Cardiac fibroblast (primary cell): ENCODE measurements around the gene THOP1.

Experiments
- DNase-seq, 2 donors: peaks; one replicate each; pipeline versions ENCODE4 v3.0.0 to v3.0.0-alpha.2; 2010; ENCODE audit warnings: low read depth in 2 of 2
- H3K4me3 ChIP-seq, 2 donors: replicated peaks in 1 of 2; 1 replicate in 1 of 2; 2 replicates in 1 of 2; pipeline ENCODE4 v1.5.1; 2011; ENCODE audit warnings: low read depth in 2 of 2, low read length in 2 of 2, mild to moderate bottlenecking in 2 of 2, moderate library complexity in 1 of 2
- CTCF ChIP-seq: IDR thresholded peaks from one replicate; pipeline ENCODE4 v1.5.1; 2011; ENCODE audit warnings: low read depth, mild to moderate bottlenecking, low read length, inconsistent platforms

The THOP1 gene

GRCh38 chr19:2807379-2808128, 22.3 kb downstream of the THOP1 start:
- no peak overlapping the region for H3K4me3 ChIP-seq

DNA sequence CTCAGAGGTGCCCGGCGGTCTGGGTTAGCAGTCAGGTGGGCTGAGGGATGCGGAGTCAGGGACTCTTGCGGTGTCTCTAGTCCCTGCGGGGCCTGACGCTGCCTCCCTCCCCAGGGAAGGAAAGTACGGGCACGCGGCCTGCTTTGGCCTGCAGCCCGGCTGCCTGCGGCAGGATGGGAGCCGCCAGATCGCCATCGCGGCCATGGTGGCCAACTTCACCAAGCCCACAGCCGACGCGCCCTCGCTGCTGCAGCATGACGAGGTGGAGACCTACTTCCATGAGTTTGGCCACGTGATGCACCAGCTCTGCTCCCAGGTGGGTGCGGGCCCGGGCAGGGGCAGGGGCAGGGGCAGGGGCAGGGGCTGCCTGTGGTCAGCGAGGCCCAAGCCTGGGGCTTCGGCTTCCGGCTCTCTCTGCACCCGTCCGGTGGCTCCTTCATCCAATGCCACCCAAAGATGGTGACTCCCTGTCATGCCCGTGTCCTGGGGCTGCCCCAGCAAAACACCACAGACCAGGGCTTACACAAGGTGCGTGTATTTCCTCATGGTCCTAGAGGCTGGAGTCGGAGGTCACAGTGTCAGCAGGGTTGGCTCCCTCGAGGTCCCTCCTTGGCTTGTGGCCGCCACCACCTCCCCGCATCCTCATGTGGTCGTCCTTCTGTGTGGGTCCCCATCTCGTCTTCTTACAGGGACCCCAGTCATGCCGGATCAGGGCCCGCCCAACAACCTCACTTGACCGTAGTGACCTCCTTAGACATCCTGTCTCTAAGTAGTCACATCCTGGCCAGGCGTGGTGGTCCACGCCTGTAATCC, 23.0 kb downstream of the THOP1 start:
- no peak overlapping the region for H3K4me3 ChIP-seq
- no peak for DNase-seq
- TF ChIP-seq CTCF = no peak

More at GRCh38 chr19:2807379-2808128, 22.3 kb downstream of the THOP1 start:
- TF ChIP-seq CTCF = no peak
- no peak for DNase-seq

DNA sequence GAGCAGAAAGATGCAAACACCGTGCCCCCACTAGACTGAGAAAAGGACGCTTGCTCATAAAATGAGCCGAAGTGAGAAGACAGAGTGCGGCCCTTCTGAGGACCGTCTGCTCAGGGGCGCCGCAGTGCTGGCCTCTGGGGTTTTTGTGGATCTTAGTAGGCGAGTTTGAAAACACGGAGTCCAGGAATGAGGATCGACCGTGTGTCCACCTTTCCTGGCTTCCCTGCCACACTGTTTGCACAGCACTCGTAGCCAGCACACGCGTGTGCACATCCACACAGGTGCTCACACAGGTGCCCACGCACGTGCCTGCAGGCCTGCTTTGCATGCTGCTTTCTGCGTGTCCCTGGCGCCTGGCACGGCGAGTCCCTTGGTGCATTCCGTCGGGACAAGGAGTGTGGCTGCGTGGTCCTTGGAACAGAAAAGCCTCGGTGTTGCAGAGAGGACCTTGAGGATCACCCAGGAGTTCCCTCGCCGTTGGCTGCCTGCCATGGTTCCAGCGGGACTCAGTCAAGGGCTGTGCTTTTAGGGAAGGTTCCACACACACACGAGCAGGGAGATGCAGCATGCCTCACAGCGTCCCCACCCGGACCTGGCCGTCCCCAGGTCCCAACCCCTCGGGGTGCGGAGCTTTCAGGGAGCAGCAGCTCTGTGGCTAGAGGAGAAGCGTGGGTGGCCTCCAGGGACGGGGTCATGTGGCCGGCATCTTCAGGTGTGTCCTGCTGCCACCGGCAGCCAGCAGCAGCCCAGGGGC, 24.3 kb downstream of the THOP1 start:
- no peak overlapping the region for H3K4me3 ChIP-seq
- TF ChIP-seq CTCF = no peak
- no peak for DNase-seq

DNA sequence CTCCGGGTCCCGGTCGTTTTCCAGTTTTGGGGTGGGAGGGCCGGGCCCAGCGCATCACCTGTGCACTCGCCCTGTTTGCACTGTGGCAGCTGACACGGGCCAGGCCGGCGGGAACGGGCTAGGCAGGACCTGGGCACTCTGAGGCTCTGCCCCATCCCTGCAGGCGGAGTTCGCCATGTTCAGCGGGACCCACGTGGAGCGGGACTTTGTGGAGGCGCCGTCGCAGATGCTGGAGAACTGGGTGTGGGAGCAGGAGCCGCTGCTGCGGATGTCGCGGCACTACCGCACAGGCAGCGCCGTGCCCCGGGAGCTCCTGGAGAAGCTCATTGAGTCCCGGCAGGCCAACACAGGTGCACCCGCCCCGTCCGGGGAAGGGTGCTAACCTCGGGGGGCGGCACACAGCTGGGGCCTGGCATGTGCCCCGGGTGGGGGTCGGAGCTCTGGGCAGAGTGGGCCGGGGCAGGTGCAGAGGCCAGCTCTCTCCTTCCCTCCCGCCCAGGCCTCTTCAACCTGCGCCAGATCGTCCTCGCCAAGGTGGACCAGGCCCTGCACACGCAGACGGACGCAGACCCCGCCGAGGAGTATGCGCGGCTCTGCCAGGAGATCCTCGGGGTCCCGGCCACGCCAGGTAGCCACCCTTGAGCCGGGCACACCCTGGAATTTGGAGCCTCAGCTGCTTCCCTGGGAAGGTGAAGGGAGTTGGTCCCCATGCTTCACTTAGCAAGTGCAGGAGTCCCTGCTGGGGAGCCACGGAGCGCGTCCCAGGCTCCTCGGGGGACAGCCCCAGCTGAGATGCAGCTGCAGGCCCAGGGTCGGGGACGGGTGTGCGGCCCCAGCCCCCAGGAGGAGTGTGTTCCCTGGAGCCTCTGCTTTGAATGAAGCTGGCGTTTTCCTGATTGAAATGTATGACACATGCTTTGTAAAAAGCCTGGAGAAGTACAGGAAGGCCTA, 25.1 kb downstream of the THOP1 start:
- DNase-seq = no peak
- no peak overlapping the region for H3K4me3 ChIP-seq
- no peak for TF ChIP-seq CTCF

- H3K4me3 ChIP-seq = no peak overlapping the region
- TF ChIP-seq CTCF = no peak
- no peak for DNase-seq
Observed at GRCh38 chr19:2811221-2811722, 26.0 kb downstream of the THOP1 start.
